ENCODE measurements around the gene PER1. TPM values are rescaled to one million over a fixed set of nuclear protein-coding genes. Genes with fewer than 3 reads are reported as not detected.

Gene PER1
- total and polyA plus RNA-seq, 2 of the 13 experiments (the other 11 are each of a cell fraction or from before 2014, with no cell fraction given) = 2.6 to 3.6 TPM

- TF ChIP-seq ZNF710 (CRISPR knock-in tag; IDR thresholded peaks at IDR 0.05; ENCODE audit: borderline replicate concordance) = no peak
- TF ChIP-seq NFATC3 (CRISPR knock-in tag; IDR thresholded peaks at IDR 0.05) = no peak
- no peak for TF ChIP-seq ZBTB2 (CRISPR knock-in tag; IDR thresholded peaks at IDR 0.05; ENCODE audit: low read depth)
- TF ChIP-seq PCBP1 (IDR thresholded peaks at IDR 0.05; ENCODE audit: borderline replicate concordance, low read depth, low read length) = no peak
- TF ChIP-seq FOSL1 (CRISPR knock-in tag; IDR thresholded peaks at IDR 0.05; ENCODE audit: borderline replicate concordance) = no peak
- no peak; the same call in 1 of the 2 replicates for TF ChIP-seq ZNF318 (CRISPR knock-in tag; IDR thresholded peaks at IDR 0.05)
- TF ChIP-seq RELA (CRISPR knock-in tag; IDR thresholded peaks at IDR 0.05) = no peak; the same call in 1 of the 2 replicates
- TF ChIP-seq ZNF619 (CRISPR knock-in tag; IDR thresholded peaks at IDR 0.05) = no peak
- peak; percentile 37 for TF ChIP-seq SRSF1 (optimal IDR thresholded peaks at IDR 0.05; ENCODE audit: low read depth, low read length)
- TF ChIP-seq ZNF280D (CRISPR knock-in tag; IDR thresholded peaks at IDR 0.05) = no peak
- no peak for TF ChIP-seq ZNF431 (CRISPR knock-in tag; IDR thresholded peaks at IDR 0.05; ENCODE audit: borderline replicate concordance, low read depth)
Observed at GRCh38 chr17:8185582-8186445, 33.6 kb upstream of the PER1 start (continued).

Data from HepG2 (cell line).